GM23338 (cell line): ENCODE results near the gene RAB3B. TPM values are rescaled to one million over a fixed set of nuclear protein-coding genes. Genes with fewer than 3 reads are reported as not detected.
A peak's percentile ranks its signal among the peaks of the same experiment; 100 is the strongest.

Experiments used
- ATAC-seq: fragments of 200-7000 bp; cut with Tn5 transposase; 3 replicates; pipeline ENCODE4 v1.9.1; 2020
- DNase-seq: peaks from one replicate; pipeline ENCODE4 v3.0.0-alpha.2; 2015; ENCODE audit warnings: low spot score
- H2AFZ ChIP-seq: fragments of 200-600 bp; sonication (generic); 2 replicates; pipeline ENCODE4 v1.8.0; 2016; ENCODE audit warnings: antibody characterized with exemption, mild to moderate bottlenecking, moderate library complexity
- H3F3A ChIP-seq: fragments of 200-600 bp; sonication (generic); replicated peaks from 2 replicates; pipeline ENCODE4 v1.8.0; 2017; ENCODE audit warnings: antibody characterized with exemption, mixed run types, low read depth
- H3K27ac ChIP-seq: fragments of 200-600 bp; sonication (generic); 2 replicates; pipeline ENCODE4 v1.6.1; 2016; ENCODE audit warnings: low read depth
- H3K27me3 ChIP-seq: fragments of 200-600 bp; sonication (generic); 2 replicates; pipeline ENCODE4 v1.8.0; 2016; ENCODE audit warnings: mild to moderate bottlenecking, mixed run types, moderate library complexity; ENCODE audit not compliant: insufficient read depth
- H3K36me3 ChIP-seq: fragments of 200-600 bp; sonication (generic); 2 replicates; pipeline ENCODE4 v1.8.0; 2016; ENCODE audit warnings: mild to moderate bottlenecking; ENCODE audit not compliant: insufficient read depth
- H3K4me1 ChIP-seq: fragments of 200-600 bp; sonication (generic); 2 replicates; pipeline ENCODE4 v1.8.0; 2016; ENCODE audit warnings: mild to moderate bottlenecking, moderate library complexity; ENCODE audit not compliant: insufficient read depth
- H3K4me2 ChIP-seq: fragments of 200-600 bp; sonication (generic); 2 replicates; pipeline ENCODE4 v1.7.1; 2017; ENCODE audit warnings: mixed run types
- H3K4me3 ChIP-seq: fragments of 200-600 bp; sonication (generic); 2 replicates; pipeline ENCODE4 v1.6.1; 2016; ENCODE audit warnings: mixed run types
- H3K79me2 ChIP-seq: fragments of 200-600 bp; sonication (generic); replicated peaks from 2 replicates; pipeline ENCODE4 v1.8.0; 2017; ENCODE audit warnings: mild to moderate bottlenecking; ENCODE audit not compliant: insufficient read depth
- H3K9me2 ChIP-seq: fragments of 200-600 bp; sonication (generic); 2 replicates; pipeline ENCODE4 v1.8.0; 2017; ENCODE audit not compliant: insufficient read depth
- H4K20me1 ChIP-seq: fragments of 200-600 bp; sonication (generic); replicated peaks from 2 replicates; pipeline ENCODE4 v1.8.0; 2017; ENCODE audit warnings: mild to moderate bottlenecking; ENCODE audit not compliant: insufficient read depth
- H3K27ac Mint-ChIP-seq: 2 replicates; pipeline ENCODE4 v1.8.0; 2020; ENCODE audit warnings: inconsistent platforms, mild to moderate bottlenecking, moderate library complexity, mixed read lengths
- H3K27me3 Mint-ChIP-seq: 3 replicates; pipeline ENCODE4 v1.8.0; 2022; ENCODE audit warnings: low read depth, mild to moderate bottlenecking, moderate library complexity, mixed read lengths, inconsistent platforms; ENCODE audit not compliant: insufficient read depth, poor library complexity
- H3K36me3 Mint-ChIP-seq: 3 replicates; pipeline ENCODE4 v1.8.0; 2021; ENCODE audit warnings: low read depth, mild to moderate bottlenecking, inconsistent platforms, moderate library complexity, mixed read lengths
- H3K4me1 Mint-ChIP-seq: 3 replicates; pipeline ENCODE4 v1.8.0; 2020; ENCODE audit warnings: mild to moderate bottlenecking, inconsistent platforms, mixed read lengths
- H3K4me3 Mint-ChIP-seq: 3 replicates; pipeline ENCODE4 v1.8.0; 2021; ENCODE audit warnings: moderate library complexity, mild to moderate bottlenecking, inconsistent platforms, mixed read lengths
- H3K9me3 Mint-ChIP-seq: 3 replicates; pipeline ENCODE4 v1.8.0; 2020; ENCODE audit warnings: moderate library complexity, mild to moderate bottlenecking, inconsistent platforms, mixed read lengths
- CREB1 ChIP-seq: fragments of 250-450 bp; sonication (Bioruptor Pico); IDR thresholded peaks from 2 replicates; pipeline ENCODE4 v1.5.0; 2020; ENCODE audit warnings: low read depth, mild to moderate bottlenecking, moderate library complexity
- EZH2 ChIP-seq: fragments of 200-600 bp; sonication (generic); IDR thresholded peaks from one replicate; pipeline ENCODE4 v1.8.0; 2017; ENCODE audit warnings: antibody characterized with exemption, mild to moderate bottlenecking, low read depth; ENCODE audit not compliant: unreplicated experiment
- EZH2phosphoT487 ChIP-seq: fragments of 200-600 bp; sonication (generic); IDR thresholded peaks from one replicate; pipeline ENCODE4 v1.8.1; 2018; ENCODE audit warnings: antibody characterized with exemption; ENCODE audit not compliant: unreplicated experiment
- JUNB ChIP-seq: IDR thresholded peaks from one replicate; pipeline ENCODE4 v1.6.1; 2016; ENCODE audit warnings: antibody characterized with exemption; ENCODE audit not compliant: unreplicated experiment
- NANOG ChIP-seq: IDR thresholded peaks from 2 replicates; pipeline ENCODE4 v1.6.1; 2016; ENCODE audit warnings: antibody characterized with exemption, borderline replicate concordance
- POLR2AphosphoS5 ChIP-seq: IDR thresholded peaks from 2 replicates; pipeline ENCODE4 v1.6.1; 2016; ENCODE audit warnings: antibody characterized with exemption, low read depth
- STAT1 ChIP-seq: IDR thresholded peaks from one replicate; pipeline ENCODE4 v1.6.1; 2016; ENCODE audit warnings: antibody characterized with exemption; ENCODE audit not compliant: unreplicated experiment
- ZNF114 ChIP-seq: fragments of 250-450 bp; sonication (Bioruptor Pico); IDR thresholded peaks from 2 replicates; pipeline ENCODE4 v1.5.0; 2020; ENCODE audit warnings: mild to moderate bottlenecking, moderate library complexity
- ZNF331 ChIP-seq: fragments of 250-450 bp; sonication (Bioruptor Pico); IDR thresholded peaks from 2 replicates; pipeline ENCODE4 v1.5.0; 2020; ENCODE audit warnings: low read depth, mild to moderate bottlenecking, moderate library complexity
- polyA plus RNA-seq: library from polyadenylated mRNA; unstranded; fragments of >200 nt; fragmentation: Nextera tagmentation; extraction: Ambion mirVana; gene quantifications from 2 replicates; pipeline ENCODE4 v1.2.1, GENCODE V29; 2016
- total RNA-seq: library from RNA; depleted of rRNA; stranded (reverse); fragments of >200 nt; shearing (Covaris generic); gene quantifications from 2 replicates; pipeline ENCODE4 v1.2.3, GENCODE V29; 2014
- TF ChIP-seq, protein P1 (sequence below): IDR thresholded peaks from one replicate; pipeline ENCODE4 v1.6.1; 2018; ENCODE audit warnings: antibody characterized with exemption; ENCODE audit not compliant: unreplicated experiment
- TF ChIP-seq, protein P2 (sequence below): IDR thresholded peaks from 2 replicates; pipeline ENCODE4 v1.6.1; 2016; ENCODE audit warnings: antibody characterized with exemption
- TF ChIP-seq, protein P3 (sequence below), 2 experiments: fragments of 200-600 bp in 1 of 2; sonication (generic) in 1 of 2; conservative IDR thresholded peaks; 2 replicates each; pipeline versions ENCODE4 v1.5.1 to v1.6.1; 2016 to 2017; ENCODE audit warnings: antibody characterized with exemption in 2 of 2, low read depth in 2 of 2, mild to moderate bottlenecking in 2 of 2, moderate library complexity in 1 of 2

The RAB3B gene
- total and polyA plus RNA-seq, 2 experiments from 2014 or later: 18.3 to 37.9 TPM

DNA sequence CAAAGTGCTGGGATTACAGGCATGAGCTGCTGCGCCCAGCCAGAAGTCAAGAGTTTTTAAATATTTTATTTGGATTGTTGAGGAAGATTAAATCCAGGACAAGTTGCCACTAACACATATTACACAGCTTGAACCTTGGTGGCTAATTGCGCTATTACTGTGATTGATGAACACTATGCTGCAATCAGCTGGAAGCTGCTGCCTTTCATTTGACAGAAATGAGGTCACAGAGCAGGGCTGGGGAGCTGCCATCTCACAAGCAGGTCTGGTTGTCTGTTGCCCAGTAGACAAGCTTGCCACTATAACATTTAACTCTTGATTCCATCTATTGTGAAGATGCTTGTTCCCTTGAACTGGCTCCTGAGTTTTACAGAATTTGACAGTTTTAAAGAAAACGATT, 74.5 kb downstream of the RAB3B start (continued):
- TF ChIP-seq, protein P1, sequence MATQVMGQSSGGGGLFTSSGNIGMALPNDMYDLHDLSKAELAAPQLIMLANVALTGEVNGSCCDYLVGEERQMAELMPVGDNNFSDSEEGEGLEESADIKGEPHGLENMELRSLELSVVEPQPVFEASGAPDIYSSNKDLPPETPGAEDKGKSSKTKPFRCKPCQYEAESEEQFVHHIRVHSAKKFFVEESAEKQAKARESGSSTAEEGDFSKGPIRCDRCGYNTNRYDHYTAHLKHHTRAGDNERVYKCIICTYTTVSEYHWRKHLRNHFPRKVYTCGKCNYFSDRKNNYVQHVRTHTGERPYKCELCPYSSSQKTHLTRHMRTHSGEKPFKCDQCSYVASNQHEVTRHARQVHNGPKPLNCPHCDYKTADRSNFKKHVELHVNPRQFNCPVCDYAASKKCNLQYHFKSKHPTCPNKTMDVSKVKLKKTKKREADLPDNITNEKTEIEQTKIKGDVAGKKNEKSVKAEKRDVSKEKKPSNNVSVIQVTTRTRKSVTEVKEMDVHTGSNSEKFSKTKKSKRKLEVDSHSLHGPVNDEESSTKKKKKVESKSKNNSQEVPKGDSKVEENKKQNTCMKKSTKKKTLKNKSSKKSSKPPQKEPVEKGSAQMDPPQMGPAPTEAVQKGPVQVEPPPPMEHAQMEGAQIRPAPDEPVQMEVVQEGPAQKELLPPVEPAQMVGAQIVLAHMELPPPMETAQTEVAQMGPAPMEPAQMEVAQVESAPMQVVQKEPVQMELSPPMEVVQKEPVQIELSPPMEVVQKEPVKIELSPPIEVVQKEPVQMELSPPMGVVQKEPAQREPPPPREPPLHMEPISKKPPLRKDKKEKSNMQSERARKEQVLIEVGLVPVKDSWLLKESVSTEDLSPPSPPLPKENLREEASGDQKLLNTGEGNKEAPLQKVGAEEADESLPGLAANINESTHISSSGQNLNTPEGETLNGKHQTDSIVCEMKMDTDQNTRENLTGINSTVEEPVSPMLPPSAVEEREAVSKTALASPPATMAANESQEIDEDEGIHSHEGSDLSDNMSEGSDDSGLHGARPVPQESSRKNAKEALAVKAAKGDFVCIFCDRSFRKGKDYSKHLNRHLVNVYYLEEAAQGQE: no peak
- TF ChIP-seq, protein P2, sequence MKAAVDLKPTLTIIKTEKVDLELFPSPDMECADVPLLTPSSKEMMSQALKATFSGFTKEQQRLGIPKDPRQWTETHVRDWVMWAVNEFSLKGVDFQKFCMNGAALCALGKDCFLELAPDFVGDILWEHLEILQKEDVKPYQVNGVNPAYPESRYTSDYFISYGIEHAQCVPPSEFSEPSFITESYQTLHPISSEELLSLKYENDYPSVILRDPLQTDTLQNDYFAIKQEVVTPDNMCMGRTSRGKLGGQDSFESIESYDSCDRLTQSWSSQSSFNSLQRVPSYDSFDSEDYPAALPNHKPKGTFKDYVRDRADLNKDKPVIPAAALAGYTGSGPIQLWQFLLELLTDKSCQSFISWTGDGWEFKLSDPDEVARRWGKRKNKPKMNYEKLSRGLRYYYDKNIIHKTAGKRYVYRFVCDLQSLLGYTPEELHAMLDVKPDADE: no peak
- TF ChIP-seq CREB1: no peak
- TF ChIP-seq POLR2AphosphoS5: no peak
- TF ChIP-seq EZH2: no peak

DNA sequence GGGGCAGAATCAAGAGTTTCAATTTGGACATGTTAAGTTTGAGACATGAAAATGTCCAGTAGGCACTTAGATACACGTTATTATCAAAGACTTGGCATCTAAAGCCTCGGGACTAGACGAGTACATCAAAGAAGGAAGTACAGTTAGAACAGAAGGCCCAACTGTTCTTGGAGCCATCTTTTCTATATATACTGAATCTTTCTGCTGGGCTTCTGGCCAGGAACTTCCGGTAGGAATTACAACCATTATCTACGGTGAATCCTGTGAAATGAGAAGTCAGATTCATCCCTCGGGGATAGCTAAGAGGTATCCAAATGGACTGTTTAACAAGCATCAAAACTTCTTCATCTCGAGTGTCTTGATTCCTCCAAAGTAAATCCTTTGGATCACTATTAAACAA, 77.6 kb downstream of the RAB3B start:
- TF ChIP-seq EZH2phosphoT487: no peak
- H3K27ac Mint-ChIP-seq: no peak overlapping the region
- Histone ChIP-seq H3F3A (no peaks in the 10 kb centered on the region), H3K27ac (no peak overlapping the region), H2AFZ (no peak overlapping the region), H3K36me3 (peaks cover 12% of the 10 kb centered on the region; the same call in 1 of the 2 replicates), H4K20me1 (no peaks in the 10 kb centered on the region), H3K9me2 (no peaks in the 10 kb centered on the region), H3K4me2 (no peak overlapping the region), H3K4me1 (peaks cover 10% of the 10 kb centered on the region), H3K79me2 (no peaks in the 10 kb centered on the region), H3K4me3 (no peak overlapping the region), H3K27me3 (no peaks in the 10 kb centered on the region)
- ATAC-seq (no peak), DNase-seq (no peak)
- no peaks in the 10 kb centered on the region for H3K27me3 Mint-ChIP-seq
- no peak overlapping the region for H3K4me3 Mint-ChIP-seq
- no peaks in the 10 kb centered on the region for H3K9me3 Mint-ChIP-seq
- H3K36me3 Mint-ChIP-seq: peaks cover 6% of the 10 kb centered on the region; the same call in 1 of the 3 replicates
- H3K4me1 Mint-ChIP-seq: peaks cover 18% of the 10 kb centered on the region

DNA sequence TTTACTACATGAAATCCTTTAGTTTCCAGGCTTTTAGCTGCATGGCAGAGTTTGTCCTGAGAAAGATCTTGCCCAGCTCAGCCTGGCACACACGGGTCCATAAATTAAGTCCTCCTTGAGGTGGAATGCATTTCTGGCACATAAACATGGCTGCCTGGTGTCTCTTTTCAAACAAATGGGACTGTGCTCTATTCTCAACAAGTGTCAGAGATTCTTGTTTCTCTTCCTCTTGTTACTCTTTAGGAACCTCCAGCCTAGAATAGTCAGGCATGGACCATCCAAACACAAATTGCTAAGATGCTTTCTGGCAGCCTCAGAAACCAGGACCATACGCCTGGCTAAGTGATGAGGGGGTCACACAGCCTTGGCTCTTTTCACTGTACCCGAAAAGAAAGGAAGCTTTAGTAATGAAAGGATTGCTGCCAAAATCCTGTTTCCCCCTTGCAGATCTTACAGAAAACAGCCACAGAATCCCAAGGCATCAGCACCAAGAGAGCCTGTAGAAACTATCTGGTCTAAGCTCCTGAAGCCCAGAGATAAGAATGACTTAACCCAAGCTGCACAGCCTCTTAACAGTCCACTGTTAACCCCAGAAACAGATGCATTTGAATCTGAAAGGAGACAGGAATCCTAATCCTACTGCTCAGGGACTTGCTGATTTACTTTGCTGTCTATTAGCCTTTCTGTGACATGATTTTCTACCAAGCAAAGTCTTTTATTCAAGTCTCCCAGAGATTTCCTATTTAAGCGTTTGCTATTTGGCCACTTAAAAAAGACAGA, 80.1 kb downstream of the RAB3B start:
- Histone ChIP-seq H4K20me1 (no peaks in the 10 kb centered on the region), H3K9me2 (no peaks in the 10 kb centered on the region), H2AFZ (no peak overlapping the region), H3F3A (no peaks in the 10 kb centered on the region), H3K4me2 (peak overlapping the region; percentile 27), H3K27ac (0 out of 2 replicates have a peak overlapping the region, but pooled peaks have one; percentile 1), H3K4me1 (peaks cover 10% of the 10 kb centered on the region), H3K4me3 (no peak overlapping the region), H3K27me3 (no peaks in the 10 kb centered on the region), H3K79me2 (no peaks in the 10 kb centered on the region), H3K36me3 (peaks cover 6% of the 10 kb centered on the region; the same call in 1 of the 2 replicates)
- H3K27ac Mint-ChIP-seq: no peak overlapping the region
- H3K4me3 Mint-ChIP-seq: no peak overlapping the region
- peaks cover 12% of the 10 kb centered on the region for H3K27me3 Mint-ChIP-seq
- peaks cover 20% of the 10 kb centered on the region for H3K36me3 Mint-ChIP-seq
- H3K4me1 Mint-ChIP-seq: peaks cover 22% of the 10 kb centered on the region
- ATAC-seq (peak; percentile 64; the same call in 2 of the 3 replicates), DNase-seq (no peak)
- peaks cover 17% of the 10 kb centered on the region for H3K9me3 Mint-ChIP-seq
- no peak for TF ChIP-seq JUNB
- no peak for TF ChIP-seq NANOG
- TF ChIP-seq, protein P2: no peak
- TF ChIP-seq STAT1: no peak
- no peak for TF ChIP-seq ZNF331
- no peak for TF ChIP-seq EZH2
- TF ChIP-seq, protein P3, sequence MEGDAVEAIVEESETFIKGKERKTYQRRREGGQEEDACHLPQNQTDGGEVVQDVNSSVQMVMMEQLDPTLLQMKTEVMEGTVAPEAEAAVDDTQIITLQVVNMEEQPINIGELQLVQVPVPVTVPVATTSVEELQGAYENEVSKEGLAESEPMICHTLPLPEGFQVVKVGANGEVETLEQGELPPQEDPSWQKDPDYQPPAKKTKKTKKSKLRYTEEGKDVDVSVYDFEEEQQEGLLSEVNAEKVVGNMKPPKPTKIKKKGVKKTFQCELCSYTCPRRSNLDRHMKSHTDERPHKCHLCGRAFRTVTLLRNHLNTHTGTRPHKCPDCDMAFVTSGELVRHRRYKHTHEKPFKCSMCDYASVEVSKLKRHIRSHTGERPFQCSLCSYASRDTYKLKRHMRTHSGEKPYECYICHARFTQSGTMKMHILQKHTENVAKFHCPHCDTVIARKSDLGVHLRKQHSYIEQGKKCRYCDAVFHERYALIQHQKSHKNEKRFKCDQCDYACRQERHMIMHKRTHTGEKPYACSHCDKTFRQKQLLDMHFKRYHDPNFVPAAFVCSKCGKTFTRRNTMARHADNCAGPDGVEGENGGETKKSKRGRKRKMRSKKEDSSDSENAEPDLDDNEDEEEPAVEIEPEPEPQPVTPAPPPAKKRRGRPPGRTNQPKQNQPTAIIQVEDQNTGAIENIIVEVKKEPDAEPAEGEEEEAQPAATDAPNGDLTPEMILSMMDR (conservative IDR thresholded peaks at IDR 0.05; ENCODE audit: low read depth in 2 of 2): no peak
- TF ChIP-seq POLR2AphosphoS5: no peak
- no peak for TF ChIP-seq ZNF114 (CRISPR knock-in tag)
- no peak for TF ChIP-seq CREB1
